K562 (cell line): Measurements from ENCODE around the gene GPR75. TPM values are rescaled to one million over a fixed set of nuclear protein-coding genes. Genes with fewer than 3 reads are reported as not detected.
A peak's percentile ranks its signal among the peaks of the same experiment; 100 is the strongest.

Source experiments
- BDP1 ChIP-seq: IDR thresholded peaks from 3 replicates; pipeline ENCODE4 v1.6.1; 2011; ENCODE audit not compliant: insufficient read length, insufficient read depth
- BRF1 ChIP-seq: IDR thresholded peaks from 3 replicates; pipeline ENCODE4 v1.6.1; 2011; ENCODE audit warnings: borderline replicate concordance, mild to moderate bottlenecking; ENCODE audit not compliant: insufficient read length; ENCODE audit errors: extremely low read depth
- CSDE1 ChIP-seq, 2 experiments: fragments of 450-650 bp; IDR thresholded peaks; 2 replicates each; pipeline ENCODE4 v1.6.1; 2016; ENCODE audit warnings: mild to moderate bottlenecking in 1 of 2
- CTBP1 ChIP-seq: fragments of 450-650 bp; IDR thresholded peaks from 2 replicates; pipeline ENCODE4 v1.6.1; 2016; ENCODE audit warnings: borderline replicate concordance
- FOXO4 ChIP-seq: fragments of 450-650 bp; formaldehyde crosslinking; IDR thresholded peaks from 2 replicates; pipeline ENCODE4 v1.4.0; 2020; ENCODE audit warnings: mild to moderate bottlenecking, moderate library complexity
- GATAD2A ChIP-seq: fragments of 450-650 bp; IDR thresholded peaks from 2 replicates; pipeline ENCODE4 v1.6.1; 2017
- MTA3 ChIP-seq: fragments of 450-650 bp; formaldehyde crosslinking; IDR thresholded peaks from 2 replicates; pipeline ENCODE4 v1.6.1; 2017; ENCODE audit warnings: mild to moderate bottlenecking, borderline replicate concordance
- NR2C1 ChIP-seq, 2 experiments: fragments of 450-650 bp; IDR thresholded peaks; 2 replicates each; pipeline ENCODE4 v1.6.1; 2017; ENCODE audit warnings: mild to moderate bottlenecking in 2 of 2, antibody characterized with exemption in 1 of 2, inconsistent platforms in 1 of 2, missing compliant biosample characterization in 1 of 2, missing genetic modification characterization in 1 of 2
- POLR3G ChIP-seq: IDR thresholded peaks from 2 replicates; pipeline ENCODE4 v1.6.1; 2011; ENCODE audit not compliant: insufficient read length, insufficient replicate concordance; ENCODE audit errors: extremely low read depth
- RAD51 ChIP-seq: fragments of 450-650 bp; IDR thresholded peaks from 2 replicates; pipeline ENCODE4 v1.7.1; 2016; ENCODE audit warnings: low read depth, mild to moderate bottlenecking, borderline replicate concordance
- TFAP4 ChIP-seq: sonication (generic); formaldehyde crosslinking; IDR thresholded peaks from 2 replicates; pipeline ENCODE4 v1.8.0; 2022; ENCODE audit warnings: missing genetic modification reagents, mild to moderate bottlenecking, moderate library complexity, borderline replicate concordance
- ZFP30 ChIP-seq: fragments of 250-450 bp; sonication (Bioruptor Pico); IDR thresholded peaks from 2 replicates; pipeline ENCODE4 v1.8.0; 2022; ENCODE audit warnings: moderate library complexity, mild to moderate bottlenecking, inconsistent platforms, borderline replicate concordance
- ZFP36 ChIP-seq: fragments of 150-350 bp; IDR thresholded peaks from 2 replicates; pipeline ENCODE4 v1.6.1; 2018; ENCODE audit warnings: low read length, low read depth; ENCODE audit not compliant: partially characterized antibody
- ZFP91 ChIP-seq: sonication (generic); formaldehyde crosslinking; IDR thresholded peaks from 2 replicates; pipeline ENCODE4 v1.8.0; 2022; ENCODE audit warnings: mild to moderate bottlenecking, missing genetic modification reagents
- ZFX ChIP-seq: sonication (generic); formaldehyde crosslinking; IDR thresholded peaks from 2 replicates; pipeline ENCODE4 v1.8.0; 2022; ENCODE audit warnings: mild to moderate bottlenecking, missing genetic modification reagents, moderate library complexity
- ZNF316 ChIP-seq: fragments of 450-650 bp; IDR thresholded peaks from 2 replicates; pipeline ENCODE4 v1.6.1; 2016
- polyA plus RNA-seq, 8 experiments: library from polyadenylated mRNA; depleted of rRNA in 4 of 8; stranded (reverse) in 5 of 8; unstranded in 3 of 8; fragments of >200 nt; fragmentation: Nextera tagmentation in 2 of 8; fragmentation: Illumina TruSeq in 1 of 8; extraction: Ambion mirVana in 2 of 8; extraction: Trizol in 1 of 8; gene quantifications; 2 replicates each; pipeline versions ENCODE4 v1.2.1 to v1.2.3, GENCODE V29; 2011 to 2014; ENCODE audit warnings: inconsistent platforms in 1 of 8, missing spikeins in 1 of 8
- total RNA-seq, 7 experiments: library from RNA; depleted of rRNA in 6 of 7; stranded (reverse); fragments of >200 nt in 6 of 7; fragmentation: Illumina TruSeq in 2 of 7; extraction: Trizol in 2 of 7; gene quantifications; 2 replicates each; pipeline versions ENCODE4 v1.2.1 to v1.2.3, GENCODE V29; 2011 to 2021; ENCODE audit warnings: low replicate concordance in 1 of 7
- TF ChIP-seq, protein P1 (sequence below), 3 experiments: fragments of 200-800 bp in 1 of 3; fragments of 250-450 bp in 1 of 3; fragments of 450-650 bp in 1 of 3; sonication (Bioruptor Pico) in 1 of 3; sonication (Bioruptor generic) in 1 of 3; formaldehyde crosslinking in 1 of 3; IDR thresholded peaks; 2 replicates each; pipeline versions ENCODE4 v1.6.1 to v1.8.0; 2016 to 2022; ENCODE audit warnings: mild to moderate bottlenecking in 2 of 3, missing genetic modification characterization in 2 of 3, missing compliant biosample characterization in 1 of 3, moderate library complexity in 1 of 3
- TF ChIP-seq, protein P2 (sequence below), 3 experiments: IDR thresholded peaks in 2 of 3; conservative IDR thresholded peaks in 1 of 3; 2 replicates each; pipeline ENCODE4 v1.5.1; 2011 to 2012; ENCODE audit warnings: low read length in 3 of 3, mild to moderate bottlenecking in 3 of 3, control low read depth in 2 of 3, improper control_type of control experiment in 1 of 3, inconsistent platforms in 1 of 3, low read depth in 1 of 3, mixed read lengths in 1 of 3, moderate library complexity in 1 of 3; ENCODE audit not compliant: insufficient read depth in 2 of 3

Gene GPR75
- total and polyA plus RNA-seq, 9 of the 15 experiments (the other 6 are each of a cell fraction or from before 2014, with no cell fraction given), result 0.10 to 3.9 (median 2.3) TPM

DNA sequence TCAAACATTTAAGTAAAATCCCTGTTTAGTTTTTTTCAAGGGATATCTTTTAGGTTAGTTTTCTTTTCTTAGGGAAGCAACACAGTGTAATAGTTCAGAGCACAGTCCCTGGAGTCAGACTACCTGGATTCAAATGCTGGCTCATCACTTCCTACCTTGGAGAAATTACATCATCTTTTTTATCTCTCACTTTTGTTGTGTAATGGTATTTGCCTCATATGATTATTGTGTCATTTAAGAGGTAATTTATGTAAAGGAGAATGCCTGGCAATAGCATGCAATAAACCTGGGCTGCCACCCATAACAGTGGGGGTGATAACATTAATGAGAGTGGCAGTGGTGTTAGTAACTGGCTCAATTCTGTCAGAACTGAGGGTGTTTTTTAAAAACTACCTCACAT lies 46.6 kb downstream of the GPR75 start (continued):
- TF ChIP-seq GATAD2A (no peak), CSDE1 (IDR thresholded peaks at IDR 0.05) (no peak), ZFP91 (CRISPR knock-in tag) (no peak), NR2C1 (IDR thresholded peaks at IDR 0.05) (no peak), NR2C1 (tag; IDR thresholded peaks at IDR 0.05) (no peak), CTBP1 (no peak), RAD51 (no peak), ZFP36 (no peak), FOXO4 (CRISPR knock-in tag) (no peak), TFAP4 (CRISPR knock-in tag) (no peak), POLR3G (no peak), BDP1 (no peak), BRF1 (no peak), ZFX (CRISPR knock-in tag) (no peak), ZFP30 (no peak), ZNF316 (peak; percentile 25; the same call in 1 of the 2 replicates), MTA3 (no peak)
- TF ChIP-seq, protein P1, sequence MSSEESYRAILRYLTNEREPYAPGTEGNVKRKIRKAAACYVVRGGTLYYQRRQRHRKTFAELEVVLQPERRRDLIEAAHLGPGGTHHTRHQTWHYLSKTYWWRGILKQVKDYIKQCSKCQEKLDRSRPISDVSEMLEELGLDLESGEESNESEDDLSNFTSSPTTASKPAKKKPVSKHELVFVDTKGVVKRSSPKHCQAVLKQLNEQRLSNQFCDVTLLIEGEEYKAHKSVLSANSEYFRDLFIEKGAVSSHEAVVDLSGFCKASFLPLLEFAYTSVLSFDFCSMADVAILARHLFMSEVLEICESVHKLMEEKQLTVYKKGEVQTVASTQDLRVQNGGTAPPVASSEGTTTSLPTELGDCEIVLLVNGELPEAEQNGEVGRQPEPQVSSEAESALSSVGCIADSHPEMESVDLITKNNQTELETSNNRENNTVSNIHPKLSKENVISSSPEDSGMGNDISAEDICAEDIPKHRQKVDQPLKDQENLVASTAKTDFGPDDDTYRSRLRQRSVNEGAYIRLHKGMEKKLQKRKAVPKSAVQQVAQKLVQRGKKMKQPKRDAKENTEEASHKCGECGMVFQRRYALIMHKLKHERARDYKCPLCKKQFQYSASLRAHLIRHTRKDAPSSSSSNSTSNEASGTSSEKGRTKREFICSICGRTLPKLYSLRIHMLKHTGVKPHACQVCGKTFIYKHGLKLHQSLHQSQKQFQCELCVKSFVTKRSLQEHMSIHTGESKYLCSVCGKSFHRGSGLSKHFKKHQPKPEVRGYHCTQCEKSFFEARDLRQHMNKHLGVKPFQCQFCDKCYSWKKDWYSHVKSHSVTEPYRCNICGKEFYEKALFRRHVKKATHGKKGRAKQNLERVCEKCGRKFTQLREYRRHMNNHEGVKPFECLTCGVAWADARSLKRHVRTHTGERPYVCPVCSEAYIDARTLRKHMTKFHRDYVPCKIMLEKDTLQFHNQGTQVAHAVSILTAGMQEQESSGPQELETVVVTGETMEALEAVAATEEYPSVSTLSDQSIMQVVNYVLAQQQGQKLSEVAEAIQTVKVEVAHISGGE (CRISPR knock-in tag; IDR thresholded peaks at IDR 0.05), result no peak
- TF ChIP-seq, protein P2, sequence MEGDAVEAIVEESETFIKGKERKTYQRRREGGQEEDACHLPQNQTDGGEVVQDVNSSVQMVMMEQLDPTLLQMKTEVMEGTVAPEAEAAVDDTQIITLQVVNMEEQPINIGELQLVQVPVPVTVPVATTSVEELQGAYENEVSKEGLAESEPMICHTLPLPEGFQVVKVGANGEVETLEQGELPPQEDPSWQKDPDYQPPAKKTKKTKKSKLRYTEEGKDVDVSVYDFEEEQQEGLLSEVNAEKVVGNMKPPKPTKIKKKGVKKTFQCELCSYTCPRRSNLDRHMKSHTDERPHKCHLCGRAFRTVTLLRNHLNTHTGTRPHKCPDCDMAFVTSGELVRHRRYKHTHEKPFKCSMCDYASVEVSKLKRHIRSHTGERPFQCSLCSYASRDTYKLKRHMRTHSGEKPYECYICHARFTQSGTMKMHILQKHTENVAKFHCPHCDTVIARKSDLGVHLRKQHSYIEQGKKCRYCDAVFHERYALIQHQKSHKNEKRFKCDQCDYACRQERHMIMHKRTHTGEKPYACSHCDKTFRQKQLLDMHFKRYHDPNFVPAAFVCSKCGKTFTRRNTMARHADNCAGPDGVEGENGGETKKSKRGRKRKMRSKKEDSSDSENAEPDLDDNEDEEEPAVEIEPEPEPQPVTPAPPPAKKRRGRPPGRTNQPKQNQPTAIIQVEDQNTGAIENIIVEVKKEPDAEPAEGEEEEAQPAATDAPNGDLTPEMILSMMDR (IDR thresholded peaks at IDR 0.05 in 2 of 3, conservative IDR thresholded peaks at IDR 0.05 in 1 of 3; ENCODE audit: insufficient read depth in 2 of 3, low read depth in 1 of 3, low read length in 3 of 3), result no peak
